Measurements from ENCODE around the gene SATB2.

SATB2 gene

GRCh38 chr2:199455545-199456382 lies 2.0 kb downstream of the SATB2 start (continued):
- TF ChIP-seq ZNF426 (tag by site-specific recombination; IDR thresholded peaks at IDR 0.05) (no peak), ZNF248 (tag by site-specific recombination; IDR thresholded peaks at IDR 0.05) (no peak), ZBTB8A (tag by site-specific recombination; IDR thresholded peaks at IDR 0.05) (peak; percentile 99), PRDM6 (tag by site-specific recombination; IDR thresholded peaks at IDR 0.05) (peak; percentile 98), PRDM1 (tag by site-specific recombination; IDR thresholded peaks at IDR 0.05) (0 out of 2 replicates have a peak, but pooled peaks have one; percentile 19), HOXA7 (CRISPR knock-in tag; IDR thresholded peaks at IDR 0.05; ENCODE audit: borderline replicate concordance) (no peak), ZNF660 (tag by site-specific recombination; IDR thresholded peaks at IDR 0.05) (peak; percentile 69), ZSCAN5A (tag by site-specific recombination; IDR thresholded peaks at IDR 0.05) (0 out of 2 replicates have a peak, but pooled peaks have one; percentile 48), ZNF792 (tag by site-specific recombination; IDR thresholded peaks at IDR 0.05) (0 out of 2 replicates have a peak, but pooled peaks have one; percentile 27), ZNF580 (tag by site-specific recombination; IDR thresholded peaks at IDR 0.05) (peak; percentile 64; the same call in 1 of the 2 replicates), ZSCAN16 (tag by site-specific recombination; IDR thresholded peaks at IDR 0.05) (no peak), ZNF155 (tag by site-specific recombination; IDR thresholded peaks at IDR 0.05) (no peak), ZNF362 (tag by site-specific recombination; IDR thresholded peaks at IDR 0.05) (no peak), CTCF (tag by site-specific recombination; IDR thresholded peaks at IDR 0.05) (peak; percentile 8; the same call in 1 of the 2 replicates), GLIS2 (tag by site-specific recombination; IDR thresholded peaks at IDR 0.05) (peak; percentile 98), YY2 (tag by site-specific recombination; IDR thresholded peaks at IDR 0.05) (no peak), ZNF148 (tag by site-specific recombination; IDR thresholded peaks at IDR 0.05; ENCODE audit: borderline replicate concordance) (no peak), ZNF280C (tag by site-specific recombination; IDR thresholded peaks at IDR 0.05) (no peak), BCL11A (tag by site-specific recombination; IDR thresholded peaks at IDR 0.05; ENCODE audit: low read depth) (0 out of 2 replicates have a peak, but pooled peaks have one; percentile 66), ZNF335 (tag by site-specific recombination; conservative IDR thresholded peaks at IDR 0.05) (peak; percentile 70), HOXC10 (CRISPR knock-in tag; IDR thresholded peaks at IDR 0.05) (no peak), ZNF670 (tag by site-specific recombination; IDR thresholded peaks at IDR 0.05; ENCODE audit: low read depth) (no peak), ZNF184 (tag by site-specific recombination; IDR thresholded peaks at IDR 0.05) (no peak), ZNF837 (tag by site-specific recombination; IDR thresholded peaks at IDR 0.05) (peak; percentile 91; the same call in 1 of the 2 replicates), PRDM4 (tag by site-specific recombination; IDR thresholded peaks at IDR 0.05) (peak; percentile 97)

All from HEK293 (cell line).